ENCODE measurements around the gene SNAP47.

DNA sequence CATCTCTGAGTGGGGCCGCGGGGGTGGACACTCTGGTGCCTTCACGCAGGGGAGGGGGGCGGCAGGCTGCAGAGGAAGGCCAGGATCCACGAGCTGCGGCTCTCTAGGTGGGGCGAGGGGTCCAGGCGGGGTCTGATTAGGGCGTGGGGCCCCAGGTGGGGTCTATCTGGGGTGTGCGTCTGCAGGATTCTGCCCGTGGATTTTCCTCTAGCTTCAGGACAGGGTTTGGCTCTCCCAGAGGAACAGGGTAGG, 6.4 kb upstream of the SNAP47 start:
- TF ChIP-seq, protein P1, sequence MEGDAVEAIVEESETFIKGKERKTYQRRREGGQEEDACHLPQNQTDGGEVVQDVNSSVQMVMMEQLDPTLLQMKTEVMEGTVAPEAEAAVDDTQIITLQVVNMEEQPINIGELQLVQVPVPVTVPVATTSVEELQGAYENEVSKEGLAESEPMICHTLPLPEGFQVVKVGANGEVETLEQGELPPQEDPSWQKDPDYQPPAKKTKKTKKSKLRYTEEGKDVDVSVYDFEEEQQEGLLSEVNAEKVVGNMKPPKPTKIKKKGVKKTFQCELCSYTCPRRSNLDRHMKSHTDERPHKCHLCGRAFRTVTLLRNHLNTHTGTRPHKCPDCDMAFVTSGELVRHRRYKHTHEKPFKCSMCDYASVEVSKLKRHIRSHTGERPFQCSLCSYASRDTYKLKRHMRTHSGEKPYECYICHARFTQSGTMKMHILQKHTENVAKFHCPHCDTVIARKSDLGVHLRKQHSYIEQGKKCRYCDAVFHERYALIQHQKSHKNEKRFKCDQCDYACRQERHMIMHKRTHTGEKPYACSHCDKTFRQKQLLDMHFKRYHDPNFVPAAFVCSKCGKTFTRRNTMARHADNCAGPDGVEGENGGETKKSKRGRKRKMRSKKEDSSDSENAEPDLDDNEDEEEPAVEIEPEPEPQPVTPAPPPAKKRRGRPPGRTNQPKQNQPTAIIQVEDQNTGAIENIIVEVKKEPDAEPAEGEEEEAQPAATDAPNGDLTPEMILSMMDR (IDR thresholded peaks at IDR 0.05) = no peak
- TF ChIP-seq POLR2A (IDR thresholded peaks at IDR 0.05) = no peak
- TF ChIP-seq POLR2AphosphoS5 (IDR thresholded peaks at IDR 0.05) = no peak
